ENCODE measurements around the gene SF3B1.
"Not testable (repeated sequence)": the region's sequence is repeated elsewhere in the genome, so short reads cannot be mapped to it uniquely, and the experiment has no call there.

SF3B1 gene, protein sequence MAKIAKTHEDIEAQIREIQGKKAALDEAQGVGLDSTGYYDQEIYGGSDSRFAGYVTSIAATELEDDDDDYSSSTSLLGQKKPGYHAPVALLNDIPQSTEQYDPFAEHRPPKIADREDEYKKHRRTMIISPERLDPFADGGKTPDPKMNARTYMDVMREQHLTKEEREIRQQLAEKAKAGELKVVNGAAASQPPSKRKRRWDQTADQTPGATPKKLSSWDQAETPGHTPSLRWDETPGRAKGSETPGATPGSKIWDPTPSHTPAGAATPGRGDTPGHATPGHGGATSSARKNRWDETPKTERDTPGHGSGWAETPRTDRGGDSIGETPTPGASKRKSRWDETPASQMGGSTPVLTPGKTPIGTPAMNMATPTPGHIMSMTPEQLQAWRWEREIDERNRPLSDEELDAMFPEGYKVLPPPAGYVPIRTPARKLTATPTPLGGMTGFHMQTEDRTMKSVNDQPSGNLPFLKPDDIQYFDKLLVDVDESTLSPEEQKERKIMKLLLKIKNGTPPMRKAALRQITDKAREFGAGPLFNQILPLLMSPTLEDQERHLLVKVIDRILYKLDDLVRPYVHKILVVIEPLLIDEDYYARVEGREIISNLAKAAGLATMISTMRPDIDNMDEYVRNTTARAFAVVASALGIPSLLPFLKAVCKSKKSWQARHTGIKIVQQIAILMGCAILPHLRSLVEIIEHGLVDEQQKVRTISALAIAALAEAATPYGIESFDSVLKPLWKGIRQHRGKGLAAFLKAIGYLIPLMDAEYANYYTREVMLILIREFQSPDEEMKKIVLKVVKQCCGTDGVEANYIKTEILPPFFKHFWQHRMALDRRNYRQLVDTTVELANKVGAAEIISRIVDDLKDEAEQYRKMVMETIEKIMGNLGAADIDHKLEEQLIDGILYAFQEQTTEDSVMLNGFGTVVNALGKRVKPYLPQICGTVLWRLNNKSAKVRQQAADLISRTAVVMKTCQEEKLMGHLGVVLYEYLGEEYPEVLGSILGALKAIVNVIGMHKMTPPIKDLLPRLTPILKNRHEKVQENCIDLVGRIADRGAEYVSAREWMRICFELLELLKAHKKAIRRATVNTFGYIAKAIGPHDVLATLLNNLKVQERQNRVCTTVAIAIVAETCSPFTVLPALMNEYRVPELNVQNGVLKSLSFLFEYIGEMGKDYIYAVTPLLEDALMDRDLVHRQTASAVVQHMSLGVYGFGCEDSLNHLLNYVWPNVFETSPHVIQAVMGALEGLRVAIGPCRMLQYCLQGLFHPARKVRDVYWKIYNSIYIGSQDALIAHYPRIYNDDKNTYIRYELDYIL

GRCh38 chr2:197434541-197435513 lies at the start of gene SF3B1:
Gene SF3B1, minus strand, starts transcription at chr2:197435028. Its CDS starts 29 bp downstream, at chr2:197434999.
- peaks cover 50% of the 10 kb centered on the region for H3K4me1 Mint-ChIP-seq
- DNase-seq: peak; percentile 97
- H3K9me3 Mint-ChIP-seq: no peaks in the 10 kb centered on the region
- peaks cover 13% of the 10 kb centered on the region for H3K36me3 Mint-ChIP-seq (ENCODE audit: low read depth)
- TF ChIP-seq, protein P1, sequence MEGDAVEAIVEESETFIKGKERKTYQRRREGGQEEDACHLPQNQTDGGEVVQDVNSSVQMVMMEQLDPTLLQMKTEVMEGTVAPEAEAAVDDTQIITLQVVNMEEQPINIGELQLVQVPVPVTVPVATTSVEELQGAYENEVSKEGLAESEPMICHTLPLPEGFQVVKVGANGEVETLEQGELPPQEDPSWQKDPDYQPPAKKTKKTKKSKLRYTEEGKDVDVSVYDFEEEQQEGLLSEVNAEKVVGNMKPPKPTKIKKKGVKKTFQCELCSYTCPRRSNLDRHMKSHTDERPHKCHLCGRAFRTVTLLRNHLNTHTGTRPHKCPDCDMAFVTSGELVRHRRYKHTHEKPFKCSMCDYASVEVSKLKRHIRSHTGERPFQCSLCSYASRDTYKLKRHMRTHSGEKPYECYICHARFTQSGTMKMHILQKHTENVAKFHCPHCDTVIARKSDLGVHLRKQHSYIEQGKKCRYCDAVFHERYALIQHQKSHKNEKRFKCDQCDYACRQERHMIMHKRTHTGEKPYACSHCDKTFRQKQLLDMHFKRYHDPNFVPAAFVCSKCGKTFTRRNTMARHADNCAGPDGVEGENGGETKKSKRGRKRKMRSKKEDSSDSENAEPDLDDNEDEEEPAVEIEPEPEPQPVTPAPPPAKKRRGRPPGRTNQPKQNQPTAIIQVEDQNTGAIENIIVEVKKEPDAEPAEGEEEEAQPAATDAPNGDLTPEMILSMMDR (IDR thresholded peaks at IDR 0.05): no peak
- no peaks in the 10 kb centered on the region for H3K27me3 Mint-ChIP-seq (ENCODE audit: low read depth, poor library complexity)
- peak within 1 kb of the TSS; percentile 96 for H3K4me3 Mint-ChIP-seq
- H3K27ac Mint-ChIP-seq: peak within 1 kb of the TSS; percentile 100

- DNase-seq: not testable (repeated sequence)
Measured at GRCh38 chr2:197484248-197484647, 49.4 kb upstream of the SF3B1 start.

GRCh38 chr2:197480165-197481036 lies 45.6 kb upstream of the SF3B1 start:
- H3K9me3 Mint-ChIP-seq: peaks cover 8% of the 10 kb centered on the region
- H3K4me1 Mint-ChIP-seq: no peaks in the 10 kb centered on the region
- H3K27me3 Mint-ChIP-seq (ENCODE audit: low read depth, poor library complexity): no peaks in the 10 kb centered on the region
- peaks cover 25% of the 10 kb centered on the region for H3K36me3 Mint-ChIP-seq (ENCODE audit: low read depth)
- TF ChIP-seq, protein P1 (IDR thresholded peaks at IDR 0.05): no peak
- no peak overlapping the region for H3K4me3 Mint-ChIP-seq
- DNase-seq: no peak
- H3K27ac Mint-ChIP-seq: peak overlapping the region; percentile 15

More at GRCh38 chr2:197484248-197484647, 49.4 kb upstream of the SF3B1 start:
- H3K4me3 Mint-ChIP-seq; H3K4me1 Mint-ChIP-seq; H3K9me3 Mint-ChIP-seq; H3K27me3 Mint-ChIP-seq (ENCODE audit: low read depth, poor library complexity): not testable (repeated sequence)
- H3K36me3 Mint-ChIP-seq (ENCODE audit: low read depth): peaks cover 49% of the 10 kb centered on the region
- H3K27ac Mint-ChIP-seq: peak overlapping the region; percentile 32

- H3K4me3 Mint-ChIP-seq: no peak overlapping the region
Measured at GRCh38 chr2:197477797-197478196, 43.0 kb upstream of the SF3B1 start.

DNA sequence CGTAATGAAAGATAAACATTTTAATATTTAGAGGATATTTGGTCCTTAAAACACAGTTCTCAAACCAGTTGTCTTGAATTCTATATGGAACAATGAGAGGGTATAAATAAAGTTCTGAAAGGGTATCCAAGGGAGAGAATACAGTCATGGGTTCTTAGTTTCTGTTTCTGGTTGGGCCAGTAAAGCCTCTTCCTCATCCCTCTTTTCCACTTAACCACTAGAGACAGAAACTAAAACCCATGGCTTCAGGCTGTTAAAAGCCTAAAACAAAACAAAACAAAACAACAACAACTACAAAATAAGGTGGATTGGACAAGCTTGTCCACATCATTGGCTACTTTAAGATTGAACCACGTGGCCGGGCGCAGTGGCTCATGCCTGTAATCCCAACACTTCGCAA lies 37.3 kb upstream of the SF3B1 start:
- H3K9me3 Mint-ChIP-seq: no peaks in the 10 kb centered on the region
- no peak for DNase-seq
- H3K4me1 Mint-ChIP-seq: no peaks in the 10 kb centered on the region
- H3K27ac Mint-ChIP-seq: no peak overlapping the region
- H3K36me3 Mint-ChIP-seq (ENCODE audit: low read depth): peaks cover 19% of the 10 kb centered on the region
- H3K4me3 Mint-ChIP-seq: no peak overlapping the region
- no peaks in the 10 kb centered on the region for H3K27me3 Mint-ChIP-seq (ENCODE audit: low read depth, poor library complexity)
- TF ChIP-seq, protein P1 (IDR thresholded peaks at IDR 0.05): no peak

More at GRCh38 chr2:197477797-197478196, 43.0 kb upstream of the SF3B1 start:
- no peak for DNase-seq
- no peaks in the 10 kb centered on the region for H3K4me1 Mint-ChIP-seq
- H3K9me3 Mint-ChIP-seq: no peaks in the 10 kb centered on the region
- TF ChIP-seq, protein P1 (IDR thresholded peaks at IDR 0.05): no peak
- H3K27ac Mint-ChIP-seq: no peak overlapping the region
- peaks cover 14% of the 10 kb centered on the region for H3K36me3 Mint-ChIP-seq (ENCODE audit: low read depth)
- no peaks in the 10 kb centered on the region for H3K27me3 Mint-ChIP-seq (ENCODE audit: low read depth, poor library complexity)
